ENCODE measurements around the gene NFATC2.

Gene NFATC2

GRCh38 chr20:51418137-51418529 is 124.4 kb downstream of the NFATC2 start:
- Mint-ChIP-seq H3K4me1 (peaks cover 64% of the 10 kb centered on the region), H3K36me3 (ENCODE audit: insufficient read depth) (peaks cover 59% of the 10 kb centered on the region), H3K9me3 (no peaks in the 10 kb centered on the region), H3K27ac (ENCODE audit: low read depth) (peak overlapping the region; percentile 98), H3K4me3 (peak overlapping the region; percentile 70), H3K27me3 (no peaks in the 10 kb centered on the region)
- no peak for ATAC-seq (replicated peaks; ENCODE audit: extremely low read depth, poor library complexity, severe bottlenecking)
- DNase-seq (ENCODE audit: low spot score in 2 of 2) = no peak

DNA sequence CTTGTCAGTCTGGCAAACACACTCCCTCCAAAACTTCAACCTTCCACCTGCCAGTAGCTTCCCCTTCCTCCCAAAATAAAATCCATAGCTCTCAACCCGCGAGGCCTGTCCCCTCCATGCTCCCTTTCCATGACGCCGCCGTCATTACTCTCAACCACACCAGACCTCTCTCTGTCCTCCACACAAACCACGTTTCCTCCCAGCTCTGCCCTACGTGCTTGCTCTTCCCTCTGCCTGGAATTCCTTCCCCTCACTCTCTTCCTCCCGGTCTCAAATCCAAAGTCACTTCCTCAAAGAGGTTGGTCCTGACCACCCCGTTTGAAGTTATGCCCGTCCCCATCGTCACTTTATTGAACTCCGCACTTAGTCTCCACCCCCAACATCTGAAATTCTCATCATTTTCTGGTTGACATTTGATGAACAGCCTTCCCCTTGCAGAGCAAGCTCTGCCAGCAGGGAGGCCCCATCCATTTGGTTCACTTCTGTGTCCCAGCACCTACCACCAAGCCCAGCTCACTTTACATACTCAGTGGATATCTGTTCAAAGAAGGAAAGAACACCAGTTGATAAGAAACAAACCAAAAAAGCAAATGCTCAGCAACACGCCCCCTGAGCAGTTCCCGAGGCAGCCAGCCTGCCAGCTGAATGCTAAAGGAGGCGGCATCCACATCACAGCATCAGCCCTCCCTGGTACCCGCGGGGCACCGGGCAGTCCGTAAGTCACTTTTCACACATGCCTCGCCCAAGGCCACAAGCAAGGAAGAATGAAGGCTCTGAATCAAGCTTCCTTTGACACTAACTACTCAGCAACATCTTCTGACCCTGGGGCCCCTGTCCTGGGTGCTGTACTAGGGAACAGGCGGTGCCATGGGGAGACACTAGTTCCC is 125.0 kb downstream of the NFATC2 start:
- peaks cover 60% of the 10 kb centered on the region for H3K36me3 Mint-ChIP-seq (ENCODE audit: insufficient read depth)
- H3K4me3 Mint-ChIP-seq = peak overlapping the region; percentile 70
- peak in 1 of 2 donors; percentile 57 for DNase-seq (ENCODE audit: low spot score in 2 of 2)
- peak; percentile 61 for ATAC-seq (replicated peaks; ENCODE audit: extremely low read depth, poor library complexity, severe bottlenecking)
- no peaks in the 10 kb centered on the region for H3K27me3 Mint-ChIP-seq
- H3K27ac Mint-ChIP-seq (ENCODE audit: low read depth) = peak overlapping the region; percentile 98
- peaks cover 68% of the 10 kb centered on the region for H3K4me1 Mint-ChIP-seq
- H3K9me3 Mint-ChIP-seq = no peaks in the 10 kb centered on the region

GRCh38 chr20:51416532-51417249 is 125.8 kb downstream of the NFATC2 start:
- peak overlapping the region; percentile 70 for H3K4me3 Mint-ChIP-seq

DNA sequence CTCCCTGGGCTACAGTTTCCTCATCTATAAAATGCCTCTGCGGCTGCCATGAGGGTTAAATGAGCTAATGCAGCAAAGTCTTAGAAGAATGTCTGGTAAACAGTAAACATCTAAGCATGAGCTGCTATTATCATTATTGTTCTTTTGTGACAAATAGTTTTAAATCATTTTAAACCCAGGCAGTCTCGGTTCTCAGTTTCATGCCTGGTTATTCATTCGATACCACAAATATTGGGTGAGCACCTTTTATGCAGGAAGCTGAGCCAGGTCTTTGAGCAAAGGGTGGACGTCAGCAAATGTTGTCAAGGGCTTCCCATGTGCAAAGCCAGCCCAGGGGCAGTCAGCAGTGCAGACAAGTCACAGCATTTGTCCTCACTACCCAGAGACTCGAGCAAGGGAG is 128.7 kb downstream of the NFATC2 start:
- no peak for DNase-seq (ENCODE audit: low spot score in 2 of 2)
- no peaks in the 10 kb centered on the region for H3K9me3 Mint-ChIP-seq
- H3K36me3 Mint-ChIP-seq (ENCODE audit: insufficient read depth) = peaks cover 57% of the 10 kb centered on the region
- peak overlapping the region; percentile 98 for H3K27ac Mint-ChIP-seq (ENCODE audit: low read depth)
- ATAC-seq (replicated peaks; ENCODE audit: extremely low read depth, poor library complexity, severe bottlenecking) = peak; percentile 27
- H3K4me3 Mint-ChIP-seq = peak overlapping the region; percentile 70
- H3K4me1 Mint-ChIP-seq = peaks cover 88% of the 10 kb centered on the region
- no peaks in the 10 kb centered on the region for H3K27me3 Mint-ChIP-seq

More at GRCh38 chr20:51416532-51417249, 125.8 kb downstream of the NFATC2 start:
- DNase-seq (ENCODE audit: low spot score in 2 of 2) (no peak), ATAC-seq (replicated peaks; ENCODE audit: extremely low read depth, poor library complexity, severe bottlenecking) (peak; percentile 24)
- peaks cover 72% of the 10 kb centered on the region for H3K4me1 Mint-ChIP-seq
- peaks cover 55% of the 10 kb centered on the region for H3K36me3 Mint-ChIP-seq (ENCODE audit: insufficient read depth)
- no peaks in the 10 kb centered on the region for H3K27me3 Mint-ChIP-seq
- H3K27ac Mint-ChIP-seq (ENCODE audit: low read depth) = peak overlapping the region; percentile 98
- H3K9me3 Mint-ChIP-seq = no peaks in the 10 kb centered on the region

GRCh38 chr20:51412951-51413481 is 129.5 kb downstream of the NFATC2 start:
- Mint-ChIP-seq H3K4me3 (peak overlapping the region; percentile 34), H3K36me3 (ENCODE audit: insufficient read depth) (peaks cover 53% of the 10 kb centered on the region), H3K4me1 (peaks cover 85% of the 10 kb centered on the region), H3K27ac (ENCODE audit: low read depth) (peak overlapping the region; percentile 98), H3K27me3 (no peaks in the 10 kb centered on the region), H3K9me3 (no peaks in the 10 kb centered on the region)
- DNase-seq (ENCODE audit: low spot score in 2 of 2) (no peak), ATAC-seq (replicated peaks; ENCODE audit: extremely low read depth, poor library complexity, severe bottlenecking) (no peak)

GRCh38 chr20:51412333-51412871 is 130.1 kb downstream of the NFATC2 start:
- peaks cover 84% of the 10 kb centered on the region for H3K4me1 Mint-ChIP-seq
- ATAC-seq (replicated peaks; ENCODE audit: extremely low read depth, poor library complexity, severe bottlenecking) = no peak

GRCh38 chr20:51411870-51412269 is 130.6 kb downstream of the NFATC2 start:
- Mint-ChIP-seq H3K27ac (ENCODE audit: low read depth) (peak overlapping the region; percentile 98), H3K4me3 (peak overlapping the region; percentile 52), H3K9me3 (no peaks in the 10 kb centered on the region), H3K27me3 (no peaks in the 10 kb centered on the region), H3K36me3 (ENCODE audit: insufficient read depth) (peaks cover 54% of the 10 kb centered on the region), H3K4me1 (peaks cover 84% of the 10 kb centered on the region)
- DNase-seq (ENCODE audit: low spot score in 2 of 2) (no peak), ATAC-seq (replicated peaks; ENCODE audit: extremely low read depth, poor library complexity, severe bottlenecking) (no peak)

More at GRCh38 chr20:51412333-51412871, 130.1 kb downstream of the NFATC2 start:
- Mint-ChIP-seq H3K27ac (ENCODE audit: low read depth) (peak overlapping the region; percentile 98), H3K9me3 (no peaks in the 10 kb centered on the region), H3K4me3 (peak overlapping the region; percentile 34), H3K36me3 (ENCODE audit: insufficient read depth) (peaks cover 54% of the 10 kb centered on the region), H3K27me3 (no peaks in the 10 kb centered on the region)
- no peak for DNase-seq (ENCODE audit: low spot score in 2 of 2)

DNA sequence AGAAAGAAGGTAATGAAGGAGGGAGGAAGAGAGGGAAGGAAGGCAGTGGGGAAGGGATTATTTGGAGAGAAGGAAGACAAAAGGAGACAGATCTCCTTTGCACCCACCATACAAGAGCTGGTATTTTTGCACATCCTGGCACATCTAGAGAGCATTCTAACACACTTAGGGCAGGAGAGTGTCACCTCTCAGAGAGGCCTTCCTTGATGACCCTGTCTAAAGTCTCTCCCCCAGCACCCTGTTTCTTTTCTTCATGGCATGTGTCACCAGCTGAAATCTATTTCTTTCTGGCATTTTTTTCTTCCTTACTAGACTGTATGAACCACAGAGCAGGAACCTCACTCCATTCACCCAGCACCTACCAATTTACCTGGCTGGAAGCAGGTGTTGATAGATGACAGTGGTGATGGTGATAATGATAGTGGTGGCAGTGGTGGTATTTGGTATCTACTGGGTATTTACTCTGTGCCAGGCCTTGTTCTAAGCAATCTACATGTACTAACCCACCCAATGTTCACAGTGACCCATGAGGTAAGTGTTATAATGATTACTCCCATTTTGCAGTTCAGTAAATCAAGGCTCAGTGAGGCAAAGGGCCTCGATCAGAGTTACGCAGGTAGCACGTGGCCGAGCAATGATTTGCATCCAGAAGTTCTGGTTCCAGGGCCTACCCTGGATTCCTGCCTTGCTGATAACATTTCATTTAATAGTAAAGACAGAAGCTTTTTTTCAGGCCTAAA is 131.8 kb downstream of the NFATC2 start:
- Mint-ChIP-seq H3K36me3 (ENCODE audit: insufficient read depth) (peaks cover 52% of the 10 kb centered on the region), H3K27ac (ENCODE audit: low read depth) (peak overlapping the region; percentile 98), H3K27me3 (no peaks in the 10 kb centered on the region), H3K4me1 (peaks cover 82% of the 10 kb centered on the region), H3K9me3 (no peaks in the 10 kb centered on the region), H3K4me3 (peak overlapping the region; percentile 52)
- peak; percentile 4 for ATAC-seq (replicated peaks; ENCODE audit: extremely low read depth, poor library complexity, severe bottlenecking)
- DNase-seq (ENCODE audit: low spot score in 2 of 2) = no peak

GRCh38 chr20:51409192-51409880 is 133.2 kb downstream of the NFATC2 start:
- Mint-ChIP-seq H3K4me3 (peak overlapping the region; percentile 52), H3K27me3 (no peaks in the 10 kb centered on the region), H3K36me3 (ENCODE audit: insufficient read depth) (peaks cover 57% of the 10 kb centered on the region), H3K9me3 (no peaks in the 10 kb centered on the region), H3K27ac (ENCODE audit: low read depth) (peak overlapping the region; percentile 98), H3K4me1 (peaks cover 85% of the 10 kb centered on the region)
- DNase-seq (ENCODE audit: low spot score in 2 of 2) = peak in 1 of 2 donors; percentile 65
- ATAC-seq (replicated peaks; ENCODE audit: extremely low read depth, poor library complexity, severe bottlenecking) = peak; percentile 24

DNA sequence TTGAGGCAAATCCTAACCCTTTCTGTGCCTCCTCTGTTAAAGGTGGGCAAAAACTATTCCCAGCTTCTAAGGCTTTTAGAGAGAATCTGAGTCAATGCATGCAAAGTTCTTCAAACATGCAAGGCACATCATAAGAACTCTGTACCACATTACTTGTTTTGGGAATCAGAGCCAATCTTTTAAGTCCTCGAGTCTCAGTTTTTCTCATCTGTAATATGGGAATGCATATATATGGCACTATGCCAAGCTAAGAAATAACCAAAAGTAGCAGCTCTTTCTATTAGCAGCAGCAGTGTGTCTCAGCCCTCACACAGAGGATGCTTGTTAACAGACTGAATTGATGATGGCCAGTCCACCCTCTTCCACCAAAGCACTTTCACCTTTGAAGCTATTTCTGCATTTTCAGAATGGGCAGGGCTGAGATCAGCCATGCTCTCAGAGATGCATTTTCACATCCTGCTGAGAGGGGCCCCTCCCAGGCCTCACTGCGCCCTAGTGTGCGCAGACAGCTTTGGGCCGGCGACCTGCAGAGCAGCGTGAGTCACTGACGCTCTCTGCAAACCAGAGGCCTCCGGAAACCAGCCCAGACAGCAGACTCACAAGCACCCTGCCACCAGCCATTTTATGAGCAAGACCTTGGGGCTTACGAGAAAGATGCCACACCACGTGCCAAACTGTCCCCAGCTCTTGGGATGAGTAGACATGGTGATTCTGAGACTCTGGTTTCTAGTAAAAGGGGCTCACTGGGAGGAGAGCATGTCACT is 138.0 kb downstream of the NFATC2 start:
- Mint-ChIP-seq H3K4me1 (peaks cover 89% of the 10 kb centered on the region), H3K27ac (ENCODE audit: low read depth) (peak overlapping the region; percentile 97), H3K36me3 (ENCODE audit: insufficient read depth) (peaks cover 65% of the 10 kb centered on the region), H3K4me3 (peak overlapping the region; percentile 75), H3K27me3 (no peaks in the 10 kb centered on the region), H3K9me3 (no peaks in the 10 kb centered on the region)
- DNase-seq (ENCODE audit: low spot score in 2 of 2) (peak; percentile 71 to 92), ATAC-seq (replicated peaks; ENCODE audit: extremely low read depth, poor library complexity, severe bottlenecking) (peak; percentile 87)
